ENCODE data around the gene MACROD2. TPM values are rescaled to one million over a fixed set of nuclear protein-coding genes. Genes with fewer than 3 reads are reported as not detected.

The MACROD2 gene
- total RNA-seq, 2 donors from 2014 or later, result 8.3 to 21.8 TPM

DNA sequence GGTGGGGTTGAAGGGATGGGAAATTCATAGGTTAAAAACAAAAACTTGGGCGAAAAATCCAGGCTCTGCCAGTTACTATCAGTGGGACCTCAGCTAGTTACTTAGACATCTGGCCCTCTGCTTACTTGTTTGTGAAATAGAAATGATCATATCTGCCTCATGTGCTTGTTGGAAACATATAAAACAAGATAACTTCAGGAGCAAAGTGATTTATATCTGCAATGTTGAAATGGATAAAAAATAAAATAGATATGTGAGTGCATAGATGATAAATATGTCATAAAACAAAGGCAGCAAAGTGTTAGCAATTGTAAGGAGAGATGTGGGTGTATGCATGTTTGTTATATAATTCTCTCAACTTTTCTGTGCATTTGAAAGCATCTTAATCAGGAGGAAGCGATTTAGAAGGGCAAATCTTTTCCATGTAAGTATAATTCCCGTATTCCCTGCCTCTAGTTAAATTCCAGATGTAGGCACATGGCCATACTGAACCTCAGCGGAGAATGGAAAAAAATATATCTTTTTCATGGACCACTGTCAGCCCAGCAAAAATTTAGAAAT lies 921.1 kb downstream of the MACROD2 start:
- 79 to 83% methylated on average over 4 of the region's 4 CpGs for WGBS, 2 donors
- no peaks in the 10 kb centered on the region for H3K9me3 ChIP-seq
- no peak overlapping the region for H3K4me3 ChIP-seq
- H3K4me1 ChIP-seq, result peaks cover 10% of the 10 kb centered on the region
- H3K36me3 ChIP-seq (replicated peaks in 1 of 2; ENCODE audit: insufficient read depth in 1 of 2, low read depth in 2 of 2), result no peaks in the 10 kb centered on the region
- ATAC-seq (no peak), DNase-seq (no peak)
- no peaks in the 10 kb centered on the region for H3K27me3 ChIP-seq
- TF ChIP-seq POLR2A (IDR thresholded peaks at IDR 0.05), result no peak
- TF ChIP-seq, protein P1, sequence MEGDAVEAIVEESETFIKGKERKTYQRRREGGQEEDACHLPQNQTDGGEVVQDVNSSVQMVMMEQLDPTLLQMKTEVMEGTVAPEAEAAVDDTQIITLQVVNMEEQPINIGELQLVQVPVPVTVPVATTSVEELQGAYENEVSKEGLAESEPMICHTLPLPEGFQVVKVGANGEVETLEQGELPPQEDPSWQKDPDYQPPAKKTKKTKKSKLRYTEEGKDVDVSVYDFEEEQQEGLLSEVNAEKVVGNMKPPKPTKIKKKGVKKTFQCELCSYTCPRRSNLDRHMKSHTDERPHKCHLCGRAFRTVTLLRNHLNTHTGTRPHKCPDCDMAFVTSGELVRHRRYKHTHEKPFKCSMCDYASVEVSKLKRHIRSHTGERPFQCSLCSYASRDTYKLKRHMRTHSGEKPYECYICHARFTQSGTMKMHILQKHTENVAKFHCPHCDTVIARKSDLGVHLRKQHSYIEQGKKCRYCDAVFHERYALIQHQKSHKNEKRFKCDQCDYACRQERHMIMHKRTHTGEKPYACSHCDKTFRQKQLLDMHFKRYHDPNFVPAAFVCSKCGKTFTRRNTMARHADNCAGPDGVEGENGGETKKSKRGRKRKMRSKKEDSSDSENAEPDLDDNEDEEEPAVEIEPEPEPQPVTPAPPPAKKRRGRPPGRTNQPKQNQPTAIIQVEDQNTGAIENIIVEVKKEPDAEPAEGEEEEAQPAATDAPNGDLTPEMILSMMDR (IDR thresholded peaks at IDR 0.05), result no peak
- intact Hi-C loops (cut with DNase I), result no loop called here
- no peak overlapping the region for H3K27ac ChIP-seq

DNA sequence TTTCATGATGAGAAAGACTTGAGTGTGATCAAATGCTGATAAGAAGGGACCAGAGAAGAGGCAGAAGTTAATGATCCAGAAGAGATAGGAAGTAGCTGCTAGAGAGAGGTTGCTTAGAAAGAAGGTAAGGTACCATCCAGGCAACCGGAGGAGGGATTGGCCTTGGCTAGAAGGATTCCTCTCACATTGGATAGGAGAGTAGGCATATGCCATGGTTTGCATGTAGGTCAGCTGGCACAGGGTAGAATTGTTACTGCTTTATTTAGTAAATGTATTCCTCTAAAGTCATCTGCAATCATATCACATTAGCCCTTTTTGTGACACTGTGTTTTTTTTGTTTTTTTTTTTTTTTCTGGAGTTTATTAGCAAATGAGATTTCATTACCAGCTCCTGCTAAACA lies 923.0 kb downstream of the MACROD2 start:
- Histone ChIP-seq H3K4me3 (no peak overlapping the region), H3K9me3 (no peaks in the 10 kb centered on the region), H3K36me3 (replicated peaks in 1 of 2; ENCODE audit: insufficient read depth in 1 of 2, low read depth in 2 of 2) (no peaks in the 10 kb centered on the region), H3K4me1 (peaks cover 10% of the 10 kb centered on the region), H3K27ac (no peak overlapping the region), H3K27me3 (no peaks in the 10 kb centered on the region)
- ATAC-seq, result no peak
- no peak for DNase-seq
- WGBS, 2 donors, result 97 to 100% methylated on average over 1 of the region's 1 CpG
- intact Hi-C loops (cut with DNase I), result no loop called here
- TF ChIP-seq POLR2A (IDR thresholded peaks at IDR 0.05), result no peak

DNA sequence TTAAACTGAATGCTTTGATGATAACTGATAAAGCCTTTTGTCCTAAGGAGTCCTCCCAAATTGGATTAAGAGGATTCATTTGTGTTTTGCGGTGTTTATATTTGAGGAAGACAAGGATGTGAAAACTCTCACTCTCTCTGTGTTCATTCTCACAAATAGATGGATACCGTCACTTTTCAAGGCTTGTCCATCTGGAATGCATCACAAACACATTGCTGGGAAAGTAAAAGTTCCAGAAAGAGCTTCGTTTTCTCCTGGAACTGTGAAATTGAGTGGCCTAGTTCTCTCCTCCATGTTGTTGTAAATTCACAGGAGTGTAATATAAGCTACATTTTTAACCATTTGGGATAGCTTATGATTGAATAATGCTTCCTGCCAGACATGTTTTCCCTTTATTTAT lies 923.7 kb downstream of the MACROD2 start:
- peak overlapping the region in 1 of 4 donors; percentile 28 for H3K27ac ChIP-seq
- H3K36me3 ChIP-seq (replicated peaks in 1 of 2; ENCODE audit: insufficient read depth in 1 of 2, low read depth in 2 of 2), result no peaks in the 10 kb centered on the region
- no peak for DNase-seq
- H3K27me3 ChIP-seq, result no peaks in the 10 kb centered on the region
- peaks cover 10% of the 10 kb centered on the region for H3K4me1 ChIP-seq
- WGBS, 2 donors, result 84 to 89% methylated on average over 3 of the region's 3 CpGs
- no peaks in the 10 kb centered on the region for H3K9me3 ChIP-seq
- no peak for TF ChIP-seq POLR2A (IDR thresholded peaks at IDR 0.05)
- TF ChIP-seq, protein P1 (IDR thresholded peaks at IDR 0.05), result no peak
- ATAC-seq, result no peak
- intact Hi-C loops (cut with DNase I), result no loop called here
- no peak overlapping the region for H3K4me3 ChIP-seq

DNA sequence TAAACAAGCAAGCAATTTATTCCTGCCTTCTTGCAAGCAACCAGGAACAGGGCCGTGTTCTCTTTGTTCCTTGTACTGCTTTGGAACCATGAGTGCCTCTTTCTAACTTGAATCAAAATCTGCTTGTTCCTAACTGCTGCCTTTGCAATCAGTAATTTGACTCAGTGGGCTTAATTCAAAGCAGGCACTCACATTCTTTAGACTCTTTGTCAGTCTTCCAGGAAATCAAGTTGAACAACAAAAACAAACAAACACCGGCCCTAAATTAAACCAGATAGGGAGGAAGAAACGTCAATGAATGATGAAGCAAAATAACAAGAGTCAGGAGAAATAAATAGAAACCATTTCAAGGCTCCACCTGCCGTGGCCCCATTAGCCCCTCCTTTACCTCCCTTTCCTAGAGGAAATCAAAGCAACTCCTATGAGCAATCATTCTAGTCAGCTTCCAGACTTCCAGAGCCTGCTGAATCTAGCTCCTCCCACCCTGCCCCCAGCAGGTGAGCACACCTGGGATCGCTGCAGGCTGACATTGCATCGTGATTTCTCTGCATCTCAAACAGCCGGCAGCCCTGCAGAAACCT lies 924.3 kb downstream of the MACROD2 start:
- intact Hi-C loops (cut with DNase I), result no loop called here

DNA sequence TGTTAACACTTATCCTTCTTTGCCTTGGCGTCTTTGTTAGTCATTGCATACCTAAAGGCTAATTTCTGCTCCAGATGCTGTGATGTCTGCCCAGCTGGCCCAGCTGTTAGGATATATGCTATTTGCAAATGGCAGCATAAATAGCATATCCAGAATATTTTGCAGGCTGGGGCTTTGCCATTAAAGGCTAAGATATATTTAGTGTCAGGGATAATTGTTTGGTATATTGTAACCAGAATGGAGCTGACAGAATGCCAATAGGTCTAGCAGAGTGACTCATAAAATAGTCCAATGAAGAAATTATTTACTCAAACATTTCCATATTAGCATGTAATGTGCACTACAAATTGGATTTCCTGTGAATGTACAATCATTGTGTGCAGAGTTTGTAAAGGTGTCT lies 926.2 kb downstream of the MACROD2 start:
- Histone ChIP-seq H3K4me3 (no peak overlapping the region), H3K9me3 (no peaks in the 10 kb centered on the region), H3K36me3 (replicated peaks in 1 of 2; ENCODE audit: insufficient read depth in 1 of 2, low read depth in 2 of 2) (no peaks in the 10 kb centered on the region), H3K27me3 (no peaks in the 10 kb centered on the region), H3K27ac (no peak overlapping the region), H3K4me1 (peaks cover 10% of the 10 kb centered on the region)
- 94 to 97% methylated on average over 1 of the region's 1 CpG for WGBS, 2 donors
- ATAC-seq (no peak), DNase-seq (no peak)
- TF ChIP-seq POLR2A (IDR thresholded peaks at IDR 0.05), result no peak
- TF ChIP-seq, protein P1 (IDR thresholded peaks at IDR 0.05), result no peak
- intact Hi-C loops (cut with DNase I), result no loop called here

More for the DNA sequence above, 924.3 kb downstream of the MACROD2 start:
- Histone ChIP-seq H3K27me3 (no peaks in the 10 kb centered on the region), H3K4me1 (peaks cover 10% of the 10 kb centered on the region), H3K27ac (peak overlapping the region in 2 of 4 donors; percentile 10 to 28), H3K4me3 (no peak overlapping the region), H3K9me3 (no peaks in the 10 kb centered on the region), H3K36me3 (replicated peaks in 1 of 2; ENCODE audit: insufficient read depth in 1 of 2, low read depth in 2 of 2) (no peaks in the 10 kb centered on the region)
- DNase-seq (peak; percentile 38 to 66 (median 57)), ATAC-seq (peak; percentile 88)
- no peak for TF ChIP-seq POLR2A (IDR thresholded peaks at IDR 0.05)
- TF ChIP-seq, protein P1 (IDR thresholded peaks at IDR 0.05), result peak in 3 of 7 experiments; percentile 5 to 12 (median 9)
- 10 to 12% methylated on average over 7 of the region's 7 CpGs for WGBS, 2 donors

All from body of pancreas (tissue), 4 donors.